ENCODE data around the gene PTPRJ. TPM values are rescaled to one million over a fixed set of nuclear protein-coding genes. Genes with fewer than 3 reads are reported as not detected.

PTPRJ gene
- total RNA-seq, 1 experiment from 2014 or later = 43.7 TPM

- Histone ChIP-seq H3K36me3 (ENCODE audit: low read depth) (no peaks in the 10 kb centered on the region; the same call in 1 of the 2 replicates), H3K9me3 (ENCODE audit: insufficient read depth, low read depth) (no peaks in the 10 kb centered on the region), H3F3A (ENCODE audit: insufficient read depth, low read depth) (peaks cover 14% of the 10 kb centered on the region), H3K4me2 (no peak overlapping the region), H3K79me2 (ENCODE audit: low read depth) (peaks cover 77% of the 10 kb centered on the region), H3K27ac (no peak overlapping the region), H3K4me3 (no peak overlapping the region), H3K9me2 (ENCODE audit: insufficient read depth) (no peaks in the 10 kb centered on the region), H2AFZ (no peak overlapping the region), H3K27me3 (ENCODE audit: insufficient read depth, low read depth) (no peaks in the 10 kb centered on the region), H3K4me1 (replicated peaks; ENCODE audit: insufficient read depth) (peaks cover 26% of the 10 kb centered on the region), H4K20me1 (ENCODE audit: insufficient read depth) (no peaks in the 10 kb centered on the region)
- no peak for DNase-seq
- ChIA-PET POLR2A (ENCODE audit: unreplicated experiment) (interaction anchor here (0.8 kb wide), 1 partner anchor 33 kb away, joined by 7 read pairs; no protein-coding TSS in a partner anchor), CTCF (interaction anchor here (0.7 kb wide), 1 partner anchor 176 kb away, joined by 7 read pairs; no protein-coding TSS in a partner anchor)
- intact Hi-C loops (cut with micrococcal nuclease; ENCODE audit: unreplicated experiment) = no loop called here
- BruUV-seq (replicated peaks) = no TSS peak
- no peak for TF ChIP-seq EZH2 (IDR thresholded peaks at IDR 0.05; ENCODE audit: low read depth)
- TF ChIP-seq CTCF (conservative IDR thresholded peaks at IDR 0.05) = no peak
These were observed 64.2 kb downstream of the PTPRJ start for GRCh38 chr11:48044577-48044976.

DNA sequence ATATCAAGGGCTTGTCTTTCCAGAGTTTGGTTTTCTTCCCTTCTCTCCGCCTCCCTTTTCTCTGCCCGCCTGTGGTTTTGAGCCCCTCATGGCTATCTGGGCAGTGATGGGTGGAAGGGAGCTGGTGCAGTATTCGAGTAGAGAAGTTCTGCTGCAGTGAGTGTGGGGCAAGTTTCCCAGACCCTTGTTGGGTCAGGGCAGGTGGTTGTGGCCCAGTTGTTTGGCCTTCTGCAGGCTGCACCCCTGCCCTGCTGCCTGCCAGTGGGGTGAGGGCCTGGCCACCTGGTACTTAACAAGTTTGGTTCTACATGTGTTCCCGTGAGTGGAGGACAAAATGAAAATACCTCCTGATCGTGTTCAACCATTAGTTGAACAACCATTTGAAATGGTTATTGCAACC is 65.2 kb downstream of the PTPRJ start:
- intact Hi-C loops (cut with micrococcal nuclease; ENCODE audit: unreplicated experiment) = no loop called here

GRCh38 chr11:48047616-48048015 is 67.3 kb downstream of the PTPRJ start:
- BruUV-seq (replicated peaks) = no TSS peak
- Histone ChIP-seq H3F3A (ENCODE audit: insufficient read depth, low read depth) (peaks cover 39% of the 10 kb centered on the region), H3K27ac (peak overlapping the region; percentile 26; the same call in 1 of the 2 replicates), H3K27me3 (ENCODE audit: insufficient read depth, low read depth) (no peaks in the 10 kb centered on the region), H3K9me2 (ENCODE audit: insufficient read depth) (no peaks in the 10 kb centered on the region), H3K9me3 (ENCODE audit: insufficient read depth, low read depth) (no peaks in the 10 kb centered on the region), H3K36me3 (ENCODE audit: low read depth) (no peaks in the 10 kb centered on the region), H3K4me3 (no peak overlapping the region), H3K4me1 (replicated peaks; ENCODE audit: insufficient read depth) (peaks cover 57% of the 10 kb centered on the region), H2AFZ (no peak overlapping the region), H4K20me1 (ENCODE audit: insufficient read depth) (no peaks in the 10 kb centered on the region), H3K79me2 (ENCODE audit: low read depth) (peaks cover 82% of the 10 kb centered on the region), H3K4me2 (no peak overlapping the region)
- ChIA-PET POLR2A (ENCODE audit: unreplicated experiment) (no interaction called here), CTCF (no interaction called here)
- peak in 1 of 2 experiments; percentile 27 for DNase-seq
- TF ChIP-seq CTCF (conservative IDR thresholded peaks at IDR 0.05) (no peak), EZH2 (IDR thresholded peaks at IDR 0.05; ENCODE audit: low read depth) (no peak)
- intact Hi-C loops (cut with micrococcal nuclease; ENCODE audit: unreplicated experiment) = no loop called here

More for the DNA sequence above, 65.2 kb downstream of the PTPRJ start:
- Histone ChIP-seq H3K36me3 (ENCODE audit: low read depth) (no peaks in the 10 kb centered on the region; the same call in 1 of the 2 replicates), H3K9me3 (ENCODE audit: insufficient read depth, low read depth) (no peaks in the 10 kb centered on the region), H3K4me1 (replicated peaks; ENCODE audit: insufficient read depth) (peaks cover 36% of the 10 kb centered on the region), H3K9me2 (ENCODE audit: insufficient read depth) (no peaks in the 10 kb centered on the region), H3K27me3 (ENCODE audit: insufficient read depth, low read depth) (no peaks in the 10 kb centered on the region), H4K20me1 (ENCODE audit: insufficient read depth) (no peaks in the 10 kb centered on the region), H2AFZ (no peak overlapping the region), H3K79me2 (ENCODE audit: low read depth) (peaks cover 79% of the 10 kb centered on the region), H3K4me2 (no peak overlapping the region), H3F3A (ENCODE audit: insufficient read depth, low read depth) (peaks cover 21% of the 10 kb centered on the region), H3K4me3 (no peak overlapping the region), H3K27ac (no peak overlapping the region)
- peak in 1 of 2 experiments; percentile 9 for DNase-seq
- no TSS peak for BruUV-seq (replicated peaks)
- POLR2A ChIA-PET (ENCODE audit: unreplicated experiment) = interaction anchor here (0.6 kb wide), 1 partner anchor 54 kb away, joined by 3 read pairs; no protein-coding TSS in a partner anchor
- CTCF ChIA-PET = no interaction called here
- no peak for TF ChIP-seq EZH2 (IDR thresholded peaks at IDR 0.05; ENCODE audit: low read depth)
- TF ChIP-seq CTCF (conservative IDR thresholded peaks at IDR 0.05) = no peak

Data from PC-9 (cell line).